NCI-H146 treated with DMSO at 0.1 percent for 48 hours (cell line): ENCODE data around the gene HEG1.
A peak's percentile ranks its signal among the peaks of the same experiment; 100 is the strongest.

Source experiments
- DNase-seq: peaks from one replicate; lab custom pipeline; 2025; ENCODE audit not compliant: unreplicated experiment; lab: John Stamatoyannopoulos, UW

The HEG1 gene

DNA sequence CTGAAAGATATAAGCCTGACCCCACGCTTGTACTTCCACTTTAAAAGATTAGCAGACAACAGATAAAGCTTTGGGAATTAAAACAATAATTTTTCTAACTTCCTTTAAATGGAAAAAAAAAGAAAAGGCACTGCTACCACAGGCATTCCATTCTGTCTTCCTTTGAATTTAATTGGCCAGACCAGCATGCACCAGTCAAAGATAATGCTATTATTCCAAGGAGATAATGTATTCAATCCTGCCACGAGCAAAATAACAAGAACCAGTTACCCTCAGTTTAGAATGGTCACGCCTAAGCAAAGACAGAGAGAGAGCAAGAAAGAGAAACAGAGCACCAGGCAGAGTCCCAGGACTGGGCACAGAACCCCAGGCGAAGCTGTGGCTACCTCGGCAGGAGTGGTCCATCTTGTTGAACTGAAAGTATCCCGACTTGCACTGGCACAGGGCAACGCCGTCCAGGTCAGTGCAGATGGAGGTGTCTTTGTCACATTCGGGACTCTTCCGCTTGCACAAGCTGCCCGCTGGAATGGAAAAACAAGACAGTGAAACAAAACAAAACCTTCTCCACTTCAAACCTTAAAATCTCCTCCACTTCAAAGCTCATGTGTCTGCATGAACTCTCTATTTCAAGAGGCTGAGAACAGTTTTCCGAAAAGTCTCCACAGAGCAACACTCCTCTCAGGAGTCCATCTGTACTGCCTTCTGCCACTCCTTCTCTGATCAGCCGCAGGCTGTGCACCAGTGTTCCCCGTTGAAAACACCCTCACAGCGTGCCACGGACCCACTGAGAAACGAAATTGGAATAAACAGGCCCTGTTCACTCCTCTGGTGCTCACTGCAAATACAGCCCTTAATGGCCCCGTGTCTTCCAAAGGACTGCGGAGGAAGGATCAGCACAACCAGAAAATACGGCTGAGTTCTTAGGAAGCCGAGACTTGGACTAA is 58.2 kb downstream of the HEG1 start:
- DNase-seq: no peak

- peak; percentile 61 for DNase-seq
These were observed 60.3 kb downstream of the HEG1 start for GRCh38 chr3:124995460-124995994.

GRCh38 chr3:124993466-124993865 is 62.3 kb downstream of the HEG1 start:
- no peak for DNase-seq

DNA sequence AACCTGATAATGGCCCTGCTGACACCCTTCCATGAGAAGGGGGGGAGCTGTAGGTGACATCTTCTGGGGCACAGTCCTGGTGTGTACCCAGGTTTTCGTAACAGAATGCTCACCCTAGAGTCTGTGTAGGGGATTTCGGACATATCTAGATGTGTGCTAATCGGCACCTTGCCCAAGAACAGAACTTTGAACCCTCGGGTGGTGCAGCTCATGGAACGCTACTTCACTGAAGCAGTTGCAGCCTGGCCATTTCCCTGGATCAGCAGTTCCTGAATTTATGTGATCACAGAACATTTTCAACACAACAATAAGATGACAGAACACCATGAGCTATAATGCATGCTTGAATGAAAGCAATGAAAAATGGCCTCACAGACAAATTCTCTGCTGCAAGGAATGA is 63.8 kb downstream of the HEG1 start:
- no peak for DNase-seq

DNA sequence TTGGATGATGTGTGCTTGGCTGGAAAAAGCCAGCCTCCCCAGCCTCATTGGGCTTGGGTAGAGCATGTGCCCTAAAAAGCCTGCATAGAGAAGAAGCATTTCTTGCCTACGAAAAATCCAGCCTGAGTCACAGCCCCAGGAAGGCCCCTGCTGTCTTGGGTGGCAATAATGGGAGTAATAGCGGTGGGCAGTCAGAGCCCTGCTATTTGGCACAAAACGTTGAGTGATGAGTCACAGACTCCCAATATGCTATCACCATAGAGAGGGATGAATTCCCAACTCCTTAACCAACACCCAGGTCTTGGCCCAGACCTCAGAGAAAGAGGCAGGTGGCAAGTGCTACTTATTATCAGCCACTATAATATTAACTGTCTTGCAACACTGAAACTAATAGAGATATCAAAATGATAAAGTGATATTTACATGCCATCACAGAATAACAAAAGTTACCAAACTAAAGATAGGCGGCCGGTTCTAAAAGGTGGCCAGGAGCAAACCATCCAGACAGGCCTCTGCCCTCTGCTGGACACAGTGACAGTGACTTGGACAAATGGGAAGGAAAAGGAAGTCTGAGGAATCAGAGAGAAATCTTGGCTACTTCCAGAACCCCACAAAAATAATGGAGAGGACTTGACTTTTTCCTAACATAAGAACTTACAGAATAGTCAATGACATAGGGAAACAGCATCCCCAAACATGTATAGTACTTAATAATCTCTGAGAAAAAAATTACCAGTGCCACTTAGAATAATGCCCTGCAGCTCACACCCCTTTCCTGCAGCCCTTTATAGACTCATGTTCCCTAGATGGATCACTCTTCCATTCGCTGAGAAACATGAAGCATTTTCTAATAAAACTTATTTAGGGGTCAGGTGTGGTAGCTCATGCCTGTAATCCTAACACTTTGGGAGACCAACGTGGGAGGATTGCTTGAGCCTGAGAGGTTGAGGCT is 69.3 kb downstream of the HEG1 start:
- DNase-seq: peak; percentile 18

- no peak for DNase-seq
These were observed 70.4 kb downstream of the HEG1 start for GRCh38 chr3:124985349-124985748.

DNA sequence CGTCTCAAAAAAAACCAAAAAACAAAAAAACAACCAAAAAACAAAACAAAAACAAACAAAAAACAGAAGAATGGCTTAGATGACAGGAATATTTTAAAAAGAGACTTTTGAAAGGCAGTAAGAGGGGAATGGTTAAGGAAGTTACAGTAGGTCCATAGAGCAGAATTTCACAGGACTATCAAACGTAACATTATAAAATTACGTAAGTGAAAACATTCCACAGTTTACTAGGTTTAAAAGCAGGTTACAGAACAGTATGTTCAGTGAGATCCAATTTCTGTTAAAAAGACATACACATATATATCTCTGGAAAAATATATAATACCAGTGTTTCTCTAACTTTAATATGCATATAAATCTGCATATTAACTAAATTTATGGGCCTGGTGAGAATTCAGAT is 71.0 kb downstream of the HEG1 start:
- no peak for DNase-seq

GRCh38 chr3:124982855-124983254 is 72.9 kb downstream of the HEG1 start:
- no peak for DNase-seq

DNA sequence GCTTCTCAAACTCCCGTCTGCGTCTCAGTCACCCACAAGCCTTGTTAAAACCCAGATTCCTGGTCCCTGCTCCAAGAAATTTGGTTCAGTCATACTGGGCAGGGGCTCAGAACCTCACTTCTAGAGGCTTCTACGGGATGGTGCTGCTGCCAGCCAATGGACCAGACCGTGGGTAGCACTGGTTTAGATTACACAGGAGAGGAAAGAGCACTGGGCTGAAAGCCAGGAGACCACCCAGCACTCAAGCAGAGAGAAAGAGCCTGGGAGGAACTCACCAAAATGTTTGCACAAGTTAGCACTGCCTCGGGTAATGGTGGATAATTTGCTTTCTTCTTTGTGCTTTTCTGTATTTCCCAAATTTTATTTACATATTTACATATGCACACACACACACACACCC is 74.3 kb downstream of the HEG1 start:
- no peak for DNase-seq

GRCh38 chr3:124978627-124979026 is 77.2 kb downstream of the HEG1 start:
- no peak for DNase-seq

DNA sequence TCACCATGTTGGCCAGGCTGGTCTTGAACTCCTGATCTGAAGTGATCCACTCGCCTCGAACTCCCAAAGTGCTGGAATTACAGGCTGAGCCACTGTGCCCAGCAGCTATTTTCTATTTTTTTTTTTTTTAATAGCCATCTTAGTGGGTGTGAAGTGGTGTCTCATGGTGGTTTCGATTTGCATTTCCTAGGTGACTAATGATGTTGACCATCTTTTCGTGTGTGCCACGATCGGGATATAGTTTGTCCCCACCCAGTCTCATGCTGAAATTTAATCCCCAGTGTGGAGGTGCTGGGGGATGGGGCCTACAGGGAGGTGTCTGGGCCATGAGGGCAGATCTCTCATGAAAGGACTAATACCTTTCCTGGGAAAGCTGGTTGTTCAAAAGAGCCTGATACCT is 79.4 kb downstream of the HEG1 start:
- no peak for DNase-seq

DNA sequence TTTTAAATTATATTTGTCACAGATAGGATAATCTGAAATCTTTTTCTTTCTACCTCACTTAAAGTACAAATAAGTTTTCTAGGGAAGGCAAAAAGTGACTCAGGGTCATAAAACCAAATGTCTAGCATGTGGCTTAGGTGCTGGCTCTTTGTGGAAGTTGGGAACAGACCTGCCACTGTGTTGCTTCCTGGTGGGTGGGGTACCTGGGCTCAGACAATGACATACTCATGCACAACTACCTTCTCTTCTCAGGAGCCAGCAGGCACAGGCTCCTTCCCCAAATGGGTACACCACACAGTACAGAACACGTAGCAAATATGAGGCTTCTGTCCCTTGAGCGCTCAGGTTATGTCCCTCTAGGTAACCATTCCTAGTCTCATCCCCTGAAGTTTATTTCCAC is 81.1 kb downstream of the HEG1 start:
- no peak for DNase-seq

DNA sequence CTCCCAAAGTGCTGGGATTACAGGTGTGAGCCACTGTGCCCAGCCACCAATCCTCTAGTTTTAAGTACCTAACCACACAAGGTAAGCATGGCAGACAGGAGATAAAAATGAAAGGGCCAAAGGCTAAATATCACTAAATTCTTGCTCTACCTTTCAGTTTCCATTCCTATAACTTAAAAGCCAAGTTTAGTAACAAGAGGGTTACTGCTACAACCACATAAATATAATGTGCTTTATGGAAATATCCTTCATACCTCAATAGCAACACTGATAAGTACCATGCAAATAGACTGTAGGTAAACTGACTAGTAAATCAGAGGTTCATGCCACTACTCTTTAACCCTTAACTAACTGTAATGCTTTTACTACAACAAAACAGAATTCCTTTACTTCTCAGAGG is 82.5 kb downstream of the HEG1 start:
- no peak for DNase-seq

DNA sequence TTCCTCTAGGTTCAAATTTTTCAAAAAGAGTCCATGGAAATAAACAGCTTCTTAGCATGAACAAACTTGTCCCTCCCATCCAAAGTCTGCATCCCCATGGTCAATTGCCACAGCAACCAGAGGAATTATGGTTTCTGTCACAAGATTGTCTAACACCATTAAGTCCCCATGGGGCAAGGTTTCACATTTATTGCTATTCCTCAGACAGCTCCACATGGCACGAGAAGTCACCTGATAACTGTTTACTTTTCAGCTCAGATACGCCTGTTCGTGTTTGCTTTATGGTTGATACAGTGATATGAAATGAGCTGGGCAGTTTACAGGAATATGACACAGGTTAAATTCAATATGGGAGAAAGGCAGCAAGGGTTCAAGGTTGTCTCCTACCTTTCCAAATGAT is 83.3 kb downstream of the HEG1 start:
- DNase-seq: peak; percentile 75

- DNase-seq: no peak
These were observed 85.7 kb downstream of the HEG1 start for GRCh38 chr3:124969963-124970722.

DNA sequence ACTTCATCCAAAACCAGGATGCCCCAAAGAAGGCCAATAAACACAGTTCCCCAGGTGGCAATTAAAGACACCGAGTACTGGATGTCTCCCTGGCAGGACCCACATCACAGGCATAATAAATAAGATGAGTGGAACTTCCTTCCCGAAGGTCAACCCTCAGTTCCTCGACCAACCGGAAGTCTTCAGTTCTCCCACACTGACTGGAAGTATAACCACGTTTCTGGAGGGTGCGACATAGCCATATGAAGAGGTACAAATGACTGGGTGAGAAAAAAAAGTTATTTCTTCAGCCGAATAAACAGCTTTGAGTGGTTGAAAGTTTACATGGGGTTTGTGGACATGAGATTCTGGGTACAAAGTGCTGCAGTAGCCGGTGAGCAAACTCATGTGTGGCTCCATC is 86.6 kb downstream of the HEG1 start:
- DNase-seq: no peak

DNA sequence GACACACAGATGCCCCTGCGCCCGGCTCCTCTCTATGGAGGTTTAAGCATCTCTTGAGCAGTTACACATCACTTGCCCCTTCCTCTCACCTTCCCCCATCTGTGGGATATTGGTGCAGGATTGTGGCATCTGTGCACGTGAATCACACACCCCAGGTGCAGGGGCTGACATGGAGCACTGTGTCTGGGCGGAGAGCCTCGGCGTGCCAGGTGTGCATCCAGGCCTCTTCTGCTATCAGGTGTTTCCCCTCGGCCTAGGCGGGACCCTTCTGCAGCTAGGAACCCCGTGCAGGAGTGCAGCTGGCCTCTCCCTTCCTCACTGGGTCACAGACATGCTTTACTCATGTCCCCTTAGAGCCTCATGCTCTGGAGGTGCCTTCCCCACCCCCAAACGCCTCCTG is 87.8 kb downstream of the HEG1 start:
- DNase-seq: no peak

GRCh38 chr3:124966521-124967445 is 89.0 kb downstream of the HEG1 start:
- no peak for DNase-seq

- peak; percentile 66 for DNase-seq
These were observed 90.4 kb downstream of the HEG1 start for GRCh38 chr3:124965413-124965812.

- no peak for DNase-seq
These were observed 91.4 kb downstream of the HEG1 start for GRCh38 chr3:124964387-124964786.
